Measurements from ENCODE around the gene LSAMP. TPM values are rescaled to one million over a fixed set of nuclear protein-coding genes. Genes with fewer than 3 reads are reported as not detected.

The LSAMP gene
- total RNA-seq, 1 experiment from 2014 or later = 5.7 TPM

DNA sequence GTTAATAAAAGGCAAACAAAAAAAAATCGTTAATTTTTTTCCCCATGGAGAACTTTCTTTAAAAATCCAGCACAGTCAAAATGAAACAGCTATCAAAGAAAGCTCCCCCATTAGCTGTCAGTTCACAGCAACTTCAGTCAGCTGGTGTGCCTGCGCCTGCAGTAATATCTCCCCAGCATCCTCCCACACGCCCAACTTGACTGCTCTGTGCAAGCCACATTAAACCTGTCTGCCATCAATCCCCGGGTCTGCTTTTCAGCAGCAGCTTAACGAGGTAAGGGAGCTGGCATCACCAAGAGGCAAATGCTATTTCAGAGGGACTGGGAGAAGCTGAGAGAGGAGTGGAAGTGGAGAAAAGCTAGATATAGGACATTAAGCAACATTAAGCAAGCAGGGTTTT lies 484.5 kb downstream of the LSAMP start (continued):
- TF ChIP-seq SOX15 (CRISPR knock-in tag; IDR thresholded peaks at IDR 0.05) = no peak

DNA sequence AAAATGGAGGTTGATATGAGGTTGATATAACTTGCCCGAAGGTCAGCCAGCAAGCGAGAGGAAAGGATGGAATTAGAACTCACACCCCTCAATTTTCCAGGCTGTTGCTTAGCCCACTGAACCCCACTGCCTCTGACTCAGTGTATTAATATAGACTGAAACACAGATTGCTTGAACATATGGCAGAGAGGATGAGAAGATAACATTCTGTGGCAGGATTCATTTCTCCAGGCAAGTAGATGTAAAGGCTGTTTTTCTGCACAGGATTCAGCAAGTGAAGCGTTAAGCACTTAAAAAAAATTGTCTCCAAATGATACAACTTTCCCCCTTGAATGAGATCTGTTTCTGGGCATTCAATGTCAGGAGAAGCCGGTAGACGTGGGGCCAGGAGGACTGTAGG lies 486.8 kb downstream of the LSAMP start:
- ATAC-seq = no peak
- H3K27me3 Mint-ChIP-seq (ENCODE audit: low read depth) = no peaks in the 10 kb centered on the region
- DNase-seq (ENCODE audit: low spot score) = no peak
- no peak overlapping the region for H3K27ac Mint-ChIP-seq
- CTCF ChIA-PET = no interaction called here
- TF ChIP-seq ZNF671 (CRISPR knock-in tag; IDR thresholded peaks at IDR 0.05) (no peak), SP1 (CRISPR knock-in tag; conservative IDR thresholded peaks at IDR 0.05) (no peak)
- TF ChIP-seq, protein P1, sequence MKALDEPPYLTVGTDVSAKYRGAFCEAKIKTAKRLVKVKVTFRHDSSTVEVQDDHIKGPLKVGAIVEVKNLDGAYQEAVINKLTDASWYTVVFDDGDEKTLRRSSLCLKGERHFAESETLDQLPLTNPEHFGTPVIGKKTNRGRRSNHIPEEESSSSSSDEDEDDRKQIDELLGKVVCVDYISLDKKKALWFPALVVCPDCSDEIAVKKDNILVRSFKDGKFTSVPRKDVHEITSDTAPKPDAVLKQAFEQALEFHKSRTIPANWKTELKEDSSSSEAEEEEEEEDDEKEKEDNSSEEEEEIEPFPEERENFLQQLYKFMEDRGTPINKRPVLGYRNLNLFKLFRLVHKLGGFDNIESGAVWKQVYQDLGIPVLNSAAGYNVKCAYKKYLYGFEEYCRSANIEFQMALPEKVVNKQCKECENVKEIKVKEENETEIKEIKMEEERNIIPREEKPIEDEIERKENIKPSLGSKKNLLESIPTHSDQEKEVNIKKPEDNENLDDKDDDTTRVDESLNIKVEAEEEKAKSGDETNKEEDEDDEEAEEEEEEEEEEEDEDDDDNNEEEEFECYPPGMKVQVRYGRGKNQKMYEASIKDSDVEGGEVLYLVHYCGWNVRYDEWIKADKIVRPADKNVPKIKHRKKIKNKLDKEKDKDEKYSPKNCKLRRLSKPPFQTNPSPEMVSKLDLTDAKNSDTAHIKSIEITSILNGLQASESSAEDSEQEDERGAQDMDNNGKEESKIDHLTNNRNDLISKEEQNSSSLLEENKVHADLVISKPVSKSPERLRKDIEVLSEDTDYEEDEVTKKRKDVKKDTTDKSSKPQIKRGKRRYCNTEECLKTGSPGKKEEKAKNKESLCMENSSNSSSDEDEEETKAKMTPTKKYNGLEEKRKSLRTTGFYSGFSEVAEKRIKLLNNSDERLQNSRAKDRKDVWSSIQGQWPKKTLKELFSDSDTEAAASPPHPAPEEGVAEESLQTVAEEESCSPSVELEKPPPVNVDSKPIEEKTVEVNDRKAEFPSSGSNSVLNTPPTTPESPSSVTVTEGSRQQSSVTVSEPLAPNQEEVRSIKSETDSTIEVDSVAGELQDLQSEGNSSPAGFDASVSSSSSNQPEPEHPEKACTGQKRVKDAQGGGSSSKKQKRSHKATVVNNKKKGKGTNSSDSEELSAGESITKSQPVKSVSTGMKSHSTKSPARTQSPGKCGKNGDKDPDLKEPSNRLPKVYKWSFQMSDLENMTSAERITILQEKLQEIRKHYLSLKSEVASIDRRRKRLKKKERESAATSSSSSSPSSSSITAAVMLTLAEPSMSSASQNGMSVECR (CRISPR knock-in tag; IDR thresholded peaks at IDR 0.05; ENCODE audit: borderline replicate concordance) = no peak
- no peak overlapping the region for H3K4me3 Mint-ChIP-seq
- no peaks in the 10 kb centered on the region for H3K9me3 Mint-ChIP-seq
- H3K4me1 Mint-ChIP-seq = no peaks in the 10 kb centered on the region
- POLR2A ChIA-PET = no interaction called here
- H3K36me3 Mint-ChIP-seq = no peaks in the 10 kb centered on the region

DNA sequence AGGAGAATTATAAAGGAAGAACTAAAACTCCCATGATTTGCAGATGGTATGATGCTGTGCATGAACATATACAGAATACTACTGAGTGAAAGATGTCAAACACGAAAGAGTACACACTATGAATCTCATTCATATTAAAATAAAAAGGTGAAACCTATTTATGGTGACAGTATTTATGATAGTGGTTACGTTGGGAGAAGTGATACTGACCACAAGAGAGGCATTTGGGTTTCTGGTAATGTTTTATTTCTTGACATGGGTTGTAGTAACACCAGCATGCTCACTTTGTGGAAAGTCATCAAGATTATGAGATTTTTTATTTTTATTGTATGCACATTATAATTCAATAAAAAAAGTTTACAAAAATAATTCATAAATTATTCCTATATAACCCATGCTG lies 498.0 kb downstream of the LSAMP start:
- DNase-seq (ENCODE audit: low spot score) (no peak), ATAC-seq (no peak)
- H3K36me3 Mint-ChIP-seq = no peaks in the 10 kb centered on the region
- H3K9me3 Mint-ChIP-seq = peaks cover 14% of the 10 kb centered on the region
- H3K4me1 Mint-ChIP-seq = no peaks in the 10 kb centered on the region
- POLR2A ChIA-PET = no interaction called here
- no peak overlapping the region for H3K4me3 Mint-ChIP-seq
- no peak for TF ChIP-seq GRHL2 (CRISPR knock-in tag; IDR thresholded peaks at IDR 0.05; ENCODE audit: insufficient replicate concordance, severe bottlenecking)
- no peak for TF ChIP-seq ZNF138 (CRISPR knock-in tag; conservative IDR thresholded peaks at IDR 0.05)
- TF ChIP-seq, protein P2, sequence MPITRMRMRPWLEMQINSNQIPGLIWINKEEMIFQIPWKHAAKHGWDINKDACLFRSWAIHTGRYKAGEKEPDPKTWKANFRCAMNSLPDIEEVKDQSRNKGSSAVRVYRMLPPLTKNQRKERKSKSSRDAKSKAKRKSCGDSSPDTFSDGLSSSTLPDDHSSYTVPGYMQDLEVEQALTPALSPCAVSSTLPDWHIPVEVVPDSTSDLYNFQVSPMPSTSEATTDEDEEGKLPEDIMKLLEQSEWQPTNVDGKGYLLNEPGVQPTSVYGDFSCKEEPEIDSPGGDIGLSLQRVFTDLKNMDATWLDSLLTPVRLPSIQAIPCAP (CRISPR knock-in tag; IDR thresholded peaks at IDR 0.05) = no peak
- TF ChIP-seq NR3C1 (CRISPR knock-in tag; conservative IDR thresholded peaks at IDR 0.05; ENCODE audit: low read depth) = no peak
- no peak for TF ChIP-seq ETV6 (CRISPR knock-in tag; IDR thresholded peaks at IDR 0.05)
- TF ChIP-seq ZNF423 (CRISPR knock-in tag; IDR thresholded peaks at IDR 0.05) = no peak
- TF ChIP-seq ESRRA (CRISPR knock-in tag; IDR thresholded peaks at IDR 0.05; ENCODE audit: borderline replicate concordance) = no peak
- no peak for TF ChIP-seq FOXP1 (CRISPR knock-in tag; IDR thresholded peaks at IDR 0.05; ENCODE audit: borderline replicate concordance)
- H3K27me3 Mint-ChIP-seq (ENCODE audit: low read depth) = no peaks in the 10 kb centered on the region
- CTCF ChIA-PET = interaction anchor here (1.1 kb wide), 1 partner anchor 25 kb away, joined by 3 read pairs; no protein-coding TSS in a partner anchor
- H3K27ac Mint-ChIP-seq = no peak overlapping the region

DNA sequence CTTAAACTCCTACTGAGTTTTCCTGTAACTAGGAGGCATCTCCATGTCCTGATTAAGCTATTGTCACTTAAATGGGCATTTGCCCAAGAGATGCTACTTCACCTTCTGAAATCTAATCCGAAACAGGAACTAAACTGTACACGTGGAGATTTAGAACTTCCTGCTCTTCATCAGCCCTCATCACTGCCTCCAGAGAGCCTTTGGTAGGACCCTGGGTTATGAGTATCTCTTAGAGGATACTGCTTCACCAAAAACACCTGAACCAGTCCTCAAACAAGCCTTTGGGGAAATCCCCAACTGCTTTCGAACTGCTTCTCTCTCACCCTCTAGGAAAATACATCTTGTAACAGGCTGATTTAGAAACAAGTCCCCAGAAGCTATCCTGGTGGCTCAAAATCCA lies 501.7 kb downstream of the LSAMP start:
- Mint-ChIP-seq H3K36me3 (0 out of 2 replicates have a peak, but pooled peaks cover 2% of the 10 kb centered on the region), H3K27ac (no peak overlapping the region), H3K4me1 (no peaks in the 10 kb centered on the region), H3K9me3 (peaks cover 12% of the 10 kb centered on the region), H3K4me3 (no peak overlapping the region), H3K27me3 (ENCODE audit: low read depth) (no peaks in the 10 kb centered on the region)
- no peak for ATAC-seq
- CTCF ChIA-PET = interaction anchor here (1.1 to 1.3 kb wide), 2 partner anchors 21 to 125 kb away, joined by 3 to 5 read pairs; no protein-coding TSS in a partner anchor
- no peak for DNase-seq (ENCODE audit: low spot score)
- POLR2A ChIA-PET = no interaction called here
- no peak for TF ChIP-seq CBFB (CRISPR knock-in tag; IDR thresholded peaks at IDR 0.05; ENCODE audit: low read depth)
- TF ChIP-seq, protein P2 (CRISPR knock-in tag; IDR thresholded peaks at IDR 0.05) = no peak
- no peak for TF ChIP-seq NR2C2 (CRISPR knock-in tag; IDR thresholded peaks at IDR 0.05)
- no peak for TF ChIP-seq KAT7 (CRISPR knock-in tag; IDR thresholded peaks at IDR 0.05; ENCODE audit: borderline replicate concordance)
- TF ChIP-seq, protein P3, sequence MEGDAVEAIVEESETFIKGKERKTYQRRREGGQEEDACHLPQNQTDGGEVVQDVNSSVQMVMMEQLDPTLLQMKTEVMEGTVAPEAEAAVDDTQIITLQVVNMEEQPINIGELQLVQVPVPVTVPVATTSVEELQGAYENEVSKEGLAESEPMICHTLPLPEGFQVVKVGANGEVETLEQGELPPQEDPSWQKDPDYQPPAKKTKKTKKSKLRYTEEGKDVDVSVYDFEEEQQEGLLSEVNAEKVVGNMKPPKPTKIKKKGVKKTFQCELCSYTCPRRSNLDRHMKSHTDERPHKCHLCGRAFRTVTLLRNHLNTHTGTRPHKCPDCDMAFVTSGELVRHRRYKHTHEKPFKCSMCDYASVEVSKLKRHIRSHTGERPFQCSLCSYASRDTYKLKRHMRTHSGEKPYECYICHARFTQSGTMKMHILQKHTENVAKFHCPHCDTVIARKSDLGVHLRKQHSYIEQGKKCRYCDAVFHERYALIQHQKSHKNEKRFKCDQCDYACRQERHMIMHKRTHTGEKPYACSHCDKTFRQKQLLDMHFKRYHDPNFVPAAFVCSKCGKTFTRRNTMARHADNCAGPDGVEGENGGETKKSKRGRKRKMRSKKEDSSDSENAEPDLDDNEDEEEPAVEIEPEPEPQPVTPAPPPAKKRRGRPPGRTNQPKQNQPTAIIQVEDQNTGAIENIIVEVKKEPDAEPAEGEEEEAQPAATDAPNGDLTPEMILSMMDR (IDR thresholded peaks at IDR 0.05) = no peak
